Hepatocyte (in vitro differentiated cells): ENCODE measurements around the gene DENND1A. TPM values are rescaled to one million over a fixed set of nuclear protein-coding genes. Genes with fewer than 3 reads are reported as not detected.

Experiments used
- DNase-seq: peaks from one replicate; pipeline ENCODE4 v3.0.0-alpha.2; 2016; ENCODE audit warnings: low spot score
- H2AFZ ChIP-seq: fragments of 200-600 bp; sonication (generic); 2 replicates; pipeline ENCODE4 v1.6.0; 2016; ENCODE audit warnings: antibody characterized with exemption, mild to moderate bottlenecking
- H3K27ac ChIP-seq: fragments of 200-600 bp; sonication (generic); 2 replicates; pipeline ENCODE4 v1.5.1; 2016; ENCODE audit warnings: mild to moderate bottlenecking
- H3K27me3 ChIP-seq: fragments of 200-600 bp; sonication (generic); 2 replicates; pipeline ENCODE4 v1.6.1; 2016
- H3K36me3 ChIP-seq: fragments of 200-600 bp; sonication (generic); replicated peaks from 2 replicates; pipeline ENCODE4 v1.5.1; 2016; ENCODE audit warnings: low read depth; ENCODE audit not compliant: insufficient read depth
- H3K4me1 ChIP-seq: fragments of 200-600 bp; sonication (generic); 2 replicates; pipeline ENCODE4 v1.5.1; 2016; ENCODE audit warnings: mild to moderate bottlenecking, moderate library complexity; ENCODE audit not compliant: insufficient read depth
- H3K4me2 ChIP-seq: fragments of 200-600 bp; sonication (generic); 2 replicates; pipeline ENCODE4 v1.6.0; 2016
- H3K4me3 ChIP-seq: fragments of 200-600 bp; sonication (generic); 2 replicates; pipeline ENCODE4 v1.5.1; 2016; ENCODE audit warnings: mild to moderate bottlenecking
- H3K79me2 ChIP-seq: fragments of 200-600 bp; sonication (generic); 2 replicates; pipeline ENCODE4 v1.6.0; 2017; ENCODE audit warnings: mild to moderate bottlenecking
- H3K9me2 ChIP-seq: fragments of 200-600 bp; sonication (generic); replicated peaks from 2 replicates; pipeline ENCODE4 v1.6.0; 2017; ENCODE audit warnings: mild to moderate bottlenecking; ENCODE audit not compliant: insufficient read depth
- H3K9me3 ChIP-seq: fragments of 200-600 bp; sonication (generic); 2 replicates; pipeline ENCODE4 v1.5.1; 2016; ENCODE audit warnings: low read depth, mild to moderate bottlenecking
- H4K20me1 ChIP-seq: fragments of 200-600 bp; sonication (generic); 2 replicates; pipeline ENCODE4 v1.6.0; 2016; ENCODE audit warnings: mild to moderate bottlenecking; ENCODE audit not compliant: insufficient read depth, poor library complexity, severe bottlenecking
- EZH2 ChIP-seq: fragments of 200-600 bp; sonication (generic); IDR thresholded peaks from 2 replicates; pipeline ENCODE4 v1.6.1; 2016; ENCODE audit warnings: antibody characterized with exemption, mild to moderate bottlenecking, borderline replicate concordance
- EZH2phosphoT487 ChIP-seq: fragments of 200-600 bp; sonication (generic); IDR thresholded peaks from one replicate; pipeline ENCODE4 v1.6.1; 2018; ENCODE audit warnings: antibody characterized with exemption, mild to moderate bottlenecking, low read depth, moderate library complexity; ENCODE audit not compliant: unreplicated experiment, severe bottlenecking
- WGBS: methylation state at CpG from one replicate; pipeline ENCODE4 v1.1.6; 2016; ENCODE audit warnings: low lambda C conversion rate; ENCODE audit errors: missing lambda C conversion rate; 5-methylcytosine and 5-hydroxymethylcytosine counted together
- polyA plus RNA-seq: library from polyadenylated mRNA; unstranded; fragments of >200 nt; fragmentation: Nextera tagmentation; extraction: Ambion mirVana; gene quantifications from 2 replicates; pipeline ENCODE4 v1.2.1, GENCODE V29; 2016
- total RNA-seq: library from RNA; depleted of rRNA; stranded (reverse); fragments of >200 nt; gene quantifications from 2 replicates; pipeline ENCODE4 v1.2.3, GENCODE V29; 2014
- TF ChIP-seq, protein P1 (sequence below): fragments of 200-600 bp; sonication (generic); IDR thresholded peaks from 2 replicates; pipeline ENCODE4 v1.5.1; 2016; ENCODE audit warnings: antibody characterized with exemption, mild to moderate bottlenecking; ENCODE audit not compliant: poor library complexity

Gene DENND1A
- total and polyA plus RNA-seq, 2 experiments from 2014 or later = 24.0 to 28.9 TPM

DNA sequence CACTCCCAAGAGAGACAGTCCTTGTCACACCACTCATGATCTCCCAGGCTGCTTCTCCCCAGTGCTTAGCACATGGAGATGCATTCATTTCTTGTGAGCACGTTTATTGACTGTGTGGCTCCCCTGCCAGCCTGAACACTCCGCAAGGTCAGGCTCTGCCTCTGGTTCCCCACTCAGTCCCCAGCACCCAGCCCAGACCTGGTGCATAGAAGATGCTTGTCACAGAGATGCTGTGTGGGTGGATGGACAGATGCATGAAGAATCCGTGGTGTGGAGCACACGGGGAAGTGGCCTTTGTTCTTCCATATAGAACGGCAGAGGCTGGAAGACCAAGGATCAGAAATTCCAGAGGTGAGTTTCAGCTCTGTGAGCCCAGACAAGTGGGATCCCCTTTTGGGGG is 587.7 kb downstream of the DENND1A start:
- Histone ChIP-seq H3K36me3 (no peaks in the 10 kb centered on the region), H3K27ac (no peak overlapping the region), H3K27me3 (no peaks in the 10 kb centered on the region), H3K4me1 (peaks cover 14% of the 10 kb centered on the region), H3K9me3 (no peaks in the 10 kb centered on the region), H3K79me2 (no peaks in the 10 kb centered on the region), H3K4me2 (no peak overlapping the region), H2AFZ (no peak overlapping the region), H3K9me2 (no peaks in the 10 kb centered on the region), H4K20me1 (no peaks in the 10 kb centered on the region), H3K4me3 (no peak overlapping the region)
- no peak for TF ChIP-seq EZH2phosphoT487
- TF ChIP-seq EZH2 = no peak
- TF ChIP-seq, protein P1, sequence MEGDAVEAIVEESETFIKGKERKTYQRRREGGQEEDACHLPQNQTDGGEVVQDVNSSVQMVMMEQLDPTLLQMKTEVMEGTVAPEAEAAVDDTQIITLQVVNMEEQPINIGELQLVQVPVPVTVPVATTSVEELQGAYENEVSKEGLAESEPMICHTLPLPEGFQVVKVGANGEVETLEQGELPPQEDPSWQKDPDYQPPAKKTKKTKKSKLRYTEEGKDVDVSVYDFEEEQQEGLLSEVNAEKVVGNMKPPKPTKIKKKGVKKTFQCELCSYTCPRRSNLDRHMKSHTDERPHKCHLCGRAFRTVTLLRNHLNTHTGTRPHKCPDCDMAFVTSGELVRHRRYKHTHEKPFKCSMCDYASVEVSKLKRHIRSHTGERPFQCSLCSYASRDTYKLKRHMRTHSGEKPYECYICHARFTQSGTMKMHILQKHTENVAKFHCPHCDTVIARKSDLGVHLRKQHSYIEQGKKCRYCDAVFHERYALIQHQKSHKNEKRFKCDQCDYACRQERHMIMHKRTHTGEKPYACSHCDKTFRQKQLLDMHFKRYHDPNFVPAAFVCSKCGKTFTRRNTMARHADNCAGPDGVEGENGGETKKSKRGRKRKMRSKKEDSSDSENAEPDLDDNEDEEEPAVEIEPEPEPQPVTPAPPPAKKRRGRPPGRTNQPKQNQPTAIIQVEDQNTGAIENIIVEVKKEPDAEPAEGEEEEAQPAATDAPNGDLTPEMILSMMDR = no peak
- 88% methylated on average over 5 of the region's 5 CpGs for WGBS
- DNase-seq = no peak

DNA sequence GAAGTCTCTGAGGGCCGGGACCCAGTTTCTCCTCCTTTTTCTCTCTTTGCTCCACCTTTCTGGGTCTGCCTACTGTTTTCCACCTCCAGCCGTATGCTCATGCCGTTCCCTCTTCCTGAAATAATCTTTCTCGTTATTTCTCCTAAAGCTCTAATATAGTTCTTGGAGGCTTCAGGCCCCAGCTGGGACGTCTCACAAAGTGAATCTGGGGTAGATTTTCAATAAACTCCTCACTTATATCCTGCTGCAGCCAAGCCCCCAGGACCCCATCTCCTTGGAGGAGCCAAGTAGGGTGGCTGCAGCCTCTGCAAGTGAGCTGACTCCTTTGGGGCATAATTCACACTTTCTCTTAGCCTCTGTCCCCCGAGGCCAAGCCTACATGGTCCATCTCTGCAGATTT is 588.1 kb downstream of the DENND1A start:
- DNase-seq = no peak
- Histone ChIP-seq H3K4me3 (no peak overlapping the region), H3K79me2 (no peaks in the 10 kb centered on the region), H3K27ac (no peak overlapping the region), H3K4me2 (no peak overlapping the region), H3K9me2 (no peaks in the 10 kb centered on the region), H3K36me3 (no peaks in the 10 kb centered on the region), H4K20me1 (no peaks in the 10 kb centered on the region), H2AFZ (no peak overlapping the region), H3K9me3 (no peaks in the 10 kb centered on the region), H3K4me1 (peaks cover 16% of the 10 kb centered on the region), H3K27me3 (no peaks in the 10 kb centered on the region)
- TF ChIP-seq EZH2phosphoT487 = no peak
- TF ChIP-seq, protein P1 = no peak
- TF ChIP-seq EZH2 = no peak
- WGBS = 82% methylated on average over 6 of the region's 6 CpGs

- 83% methylated on average over 32 of the region's 32 CpGs for WGBS
- TF ChIP-seq EZH2phosphoT487 (no peak), EZH2 (no peak)
- TF ChIP-seq, protein P1 = no peak
- Histone ChIP-seq H3K4me1 (peaks cover 24% of the 10 kb centered on the region), H3K9me2 (no peaks in the 10 kb centered on the region), H3K9me3 (no peaks in the 10 kb centered on the region), H3K4me2 (no peak overlapping the region), H3K79me2 (no peaks in the 10 kb centered on the region), H3K27me3 (no peaks in the 10 kb centered on the region), H3K27ac (no peak overlapping the region), H3K36me3 (no peaks in the 10 kb centered on the region), H3K4me3 (no peak overlapping the region), H4K20me1 (no peaks in the 10 kb centered on the region), H2AFZ (no peak overlapping the region)
- DNase-seq = no peak
These were observed 590.0 kb downstream of the DENND1A start for GRCh38 chr9:123339666-123340510.
